Measurements from ENCODE around the gene TBC1D8.

DNA sequence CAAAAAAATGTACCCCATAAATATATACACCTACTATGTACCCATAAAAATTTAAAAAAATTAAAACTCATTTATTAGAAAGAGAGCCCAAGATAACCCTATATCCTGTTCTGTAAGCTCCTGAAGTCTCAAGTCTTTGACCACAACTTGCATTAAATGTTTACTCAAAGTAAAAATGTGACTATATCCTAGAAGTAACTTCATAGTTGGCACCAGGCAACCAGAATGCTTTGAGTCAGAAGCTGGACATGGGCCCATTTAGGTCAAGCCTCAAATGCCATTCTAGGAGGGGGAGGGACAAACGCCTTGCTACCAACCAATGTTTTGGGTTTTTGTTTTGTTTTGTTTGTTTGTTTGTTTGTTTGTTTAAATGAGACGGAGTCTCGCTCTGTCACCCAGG is 9.3 kb upstream of the TBC1D8 start:
- TF ChIP-seq POLR2A (IDR thresholded peaks at IDR 0.05): no peak
- TF ChIP-seq, protein P1, sequence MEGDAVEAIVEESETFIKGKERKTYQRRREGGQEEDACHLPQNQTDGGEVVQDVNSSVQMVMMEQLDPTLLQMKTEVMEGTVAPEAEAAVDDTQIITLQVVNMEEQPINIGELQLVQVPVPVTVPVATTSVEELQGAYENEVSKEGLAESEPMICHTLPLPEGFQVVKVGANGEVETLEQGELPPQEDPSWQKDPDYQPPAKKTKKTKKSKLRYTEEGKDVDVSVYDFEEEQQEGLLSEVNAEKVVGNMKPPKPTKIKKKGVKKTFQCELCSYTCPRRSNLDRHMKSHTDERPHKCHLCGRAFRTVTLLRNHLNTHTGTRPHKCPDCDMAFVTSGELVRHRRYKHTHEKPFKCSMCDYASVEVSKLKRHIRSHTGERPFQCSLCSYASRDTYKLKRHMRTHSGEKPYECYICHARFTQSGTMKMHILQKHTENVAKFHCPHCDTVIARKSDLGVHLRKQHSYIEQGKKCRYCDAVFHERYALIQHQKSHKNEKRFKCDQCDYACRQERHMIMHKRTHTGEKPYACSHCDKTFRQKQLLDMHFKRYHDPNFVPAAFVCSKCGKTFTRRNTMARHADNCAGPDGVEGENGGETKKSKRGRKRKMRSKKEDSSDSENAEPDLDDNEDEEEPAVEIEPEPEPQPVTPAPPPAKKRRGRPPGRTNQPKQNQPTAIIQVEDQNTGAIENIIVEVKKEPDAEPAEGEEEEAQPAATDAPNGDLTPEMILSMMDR (IDR thresholded peaks at IDR 0.05): no peak
